ENCODE data around the gene EVI2B. TPM values are rescaled to one million over a fixed set of nuclear protein-coding genes. Genes with fewer than 3 reads are reported as not detected.

EVI2B gene
- total RNA-seq, 1 donor from 2014 or later: not detected

DNA sequence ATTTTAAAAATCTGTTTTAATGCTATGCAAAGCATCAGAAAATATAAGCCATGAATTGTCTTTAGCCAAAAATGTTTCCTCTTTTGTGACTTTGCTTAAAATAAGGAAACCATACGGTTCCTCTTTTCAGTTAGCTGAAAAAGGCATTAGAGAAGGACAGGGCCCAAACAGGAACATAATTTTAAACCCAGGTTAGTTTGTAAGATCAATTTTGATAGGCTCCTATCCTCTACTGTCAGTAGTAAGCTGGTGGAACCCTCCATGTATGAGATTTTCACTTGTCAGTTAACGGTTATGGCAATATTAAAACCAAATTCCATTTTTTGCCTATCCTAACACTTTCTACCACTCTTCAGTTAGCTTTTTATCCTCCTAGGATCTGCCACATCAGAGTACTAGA lies 4.3 kb downstream of the EVI2B start:
- H3K36me3 Mint-ChIP-seq: peaks cover 13% of the 10 kb centered on the region
- H3K4me3 Mint-ChIP-seq: no peak overlapping the region
- DNase-seq (ENCODE audit: low spot score in 2 of 2, unreplicated experiment in 2 of 2): no peak
- no peak overlapping the region for H3K27ac Mint-ChIP-seq
- H3K4me1 Mint-ChIP-seq: peaks cover 13% of the 10 kb centered on the region
- peaks cover 5% of the 10 kb centered on the region for H3K9me3 Mint-ChIP-seq
- H3K27me3 Mint-ChIP-seq (ENCODE audit: low read depth): no peaks in the 10 kb centered on the region
- TF ChIP-seq, protein P1, sequence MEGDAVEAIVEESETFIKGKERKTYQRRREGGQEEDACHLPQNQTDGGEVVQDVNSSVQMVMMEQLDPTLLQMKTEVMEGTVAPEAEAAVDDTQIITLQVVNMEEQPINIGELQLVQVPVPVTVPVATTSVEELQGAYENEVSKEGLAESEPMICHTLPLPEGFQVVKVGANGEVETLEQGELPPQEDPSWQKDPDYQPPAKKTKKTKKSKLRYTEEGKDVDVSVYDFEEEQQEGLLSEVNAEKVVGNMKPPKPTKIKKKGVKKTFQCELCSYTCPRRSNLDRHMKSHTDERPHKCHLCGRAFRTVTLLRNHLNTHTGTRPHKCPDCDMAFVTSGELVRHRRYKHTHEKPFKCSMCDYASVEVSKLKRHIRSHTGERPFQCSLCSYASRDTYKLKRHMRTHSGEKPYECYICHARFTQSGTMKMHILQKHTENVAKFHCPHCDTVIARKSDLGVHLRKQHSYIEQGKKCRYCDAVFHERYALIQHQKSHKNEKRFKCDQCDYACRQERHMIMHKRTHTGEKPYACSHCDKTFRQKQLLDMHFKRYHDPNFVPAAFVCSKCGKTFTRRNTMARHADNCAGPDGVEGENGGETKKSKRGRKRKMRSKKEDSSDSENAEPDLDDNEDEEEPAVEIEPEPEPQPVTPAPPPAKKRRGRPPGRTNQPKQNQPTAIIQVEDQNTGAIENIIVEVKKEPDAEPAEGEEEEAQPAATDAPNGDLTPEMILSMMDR (IDR thresholded peaks at IDR 0.05; ENCODE audit: unreplicated experiment): no peak

DNA sequence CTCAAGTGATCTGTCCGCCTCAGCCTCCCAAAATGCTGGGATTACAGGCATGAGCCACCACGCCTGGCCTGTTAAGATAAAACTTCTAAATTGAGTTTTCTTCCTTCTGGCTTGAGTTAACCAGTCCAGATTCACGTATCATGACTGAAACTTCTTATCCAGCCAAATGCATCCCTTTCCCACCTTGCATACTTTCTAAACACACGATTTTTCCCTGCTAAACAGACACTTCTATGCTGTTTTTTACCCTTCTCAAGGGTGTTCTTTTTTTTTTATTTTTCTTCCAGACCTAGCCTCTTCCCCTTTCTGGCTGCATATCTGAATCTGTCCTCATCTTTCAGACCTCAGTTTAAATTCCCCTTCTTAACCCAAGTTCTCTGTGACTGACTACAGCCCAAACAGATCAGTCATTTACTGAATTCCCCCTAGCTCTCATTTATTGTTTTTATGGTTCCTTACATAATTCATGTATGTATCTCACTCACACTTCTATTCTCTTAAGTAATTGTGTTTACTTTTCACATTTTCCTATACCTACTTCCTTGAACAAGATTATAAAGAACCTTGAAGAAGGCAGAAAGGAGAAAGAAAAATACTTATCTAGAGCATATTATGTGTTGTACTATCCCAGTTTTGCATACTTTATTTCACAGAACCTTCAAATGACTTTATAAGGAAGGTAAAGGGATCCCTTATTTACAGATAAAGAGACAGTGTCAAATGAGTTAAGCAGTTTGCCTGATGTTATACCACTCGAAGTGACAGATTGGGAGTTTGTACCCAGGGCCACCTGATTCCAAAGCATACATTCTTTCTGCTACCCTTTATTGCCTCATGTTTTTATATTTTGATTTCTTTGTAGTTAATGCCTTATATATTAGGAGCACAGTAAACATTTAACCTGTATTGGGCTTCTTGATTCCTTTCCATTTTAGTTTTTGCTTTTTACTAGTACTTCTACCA lies 5.2 kb downstream of the EVI2B start:
- peaks cover 17% of the 10 kb centered on the region for H3K36me3 Mint-ChIP-seq
- H3K9me3 Mint-ChIP-seq: peaks cover 9% of the 10 kb centered on the region
- no peak overlapping the region for H3K4me3 Mint-ChIP-seq
- H3K27me3 Mint-ChIP-seq (ENCODE audit: low read depth): no peaks in the 10 kb centered on the region
- peak overlapping the region; percentile 17 for H3K27ac Mint-ChIP-seq
- DNase-seq (ENCODE audit: low spot score in 2 of 2, unreplicated experiment in 2 of 2): no peak
- peaks cover 13% of the 10 kb centered on the region for H3K4me1 Mint-ChIP-seq
- TF ChIP-seq, protein P1 (IDR thresholded peaks at IDR 0.05; ENCODE audit: unreplicated experiment): no peak

DNA sequence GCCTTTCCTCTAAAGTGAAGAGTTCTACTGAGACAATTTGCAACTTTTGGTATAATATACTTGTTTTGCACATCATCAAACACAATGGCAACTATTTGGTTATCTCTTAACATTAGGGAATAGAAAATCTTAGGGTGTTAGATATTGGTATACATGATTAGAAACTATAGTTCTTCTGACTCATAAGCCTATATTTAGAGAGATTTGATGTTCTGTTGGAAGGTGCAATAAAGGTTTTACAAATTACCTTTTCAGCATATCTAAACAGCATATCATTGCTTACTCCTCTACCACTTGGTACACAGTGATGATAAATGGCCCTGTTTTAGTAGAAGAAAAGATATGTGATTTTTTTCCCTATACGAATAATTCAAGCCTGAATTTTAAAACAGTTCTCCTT lies 6.2 kb downstream of the EVI2B start:
- no peak for DNase-seq (ENCODE audit: low spot score in 2 of 2, unreplicated experiment in 2 of 2)
- peaks cover 13% of the 10 kb centered on the region for H3K4me1 Mint-ChIP-seq
- H3K4me3 Mint-ChIP-seq: no peak overlapping the region
- TF ChIP-seq, protein P1 (IDR thresholded peaks at IDR 0.05; ENCODE audit: unreplicated experiment): no peak
- H3K9me3 Mint-ChIP-seq: peaks cover 9% of the 10 kb centered on the region
- H3K27ac Mint-ChIP-seq: no peak overlapping the region
- H3K36me3 Mint-ChIP-seq: peaks cover 17% of the 10 kb centered on the region
- no peaks in the 10 kb centered on the region for H3K27me3 Mint-ChIP-seq (ENCODE audit: low read depth)

DNA sequence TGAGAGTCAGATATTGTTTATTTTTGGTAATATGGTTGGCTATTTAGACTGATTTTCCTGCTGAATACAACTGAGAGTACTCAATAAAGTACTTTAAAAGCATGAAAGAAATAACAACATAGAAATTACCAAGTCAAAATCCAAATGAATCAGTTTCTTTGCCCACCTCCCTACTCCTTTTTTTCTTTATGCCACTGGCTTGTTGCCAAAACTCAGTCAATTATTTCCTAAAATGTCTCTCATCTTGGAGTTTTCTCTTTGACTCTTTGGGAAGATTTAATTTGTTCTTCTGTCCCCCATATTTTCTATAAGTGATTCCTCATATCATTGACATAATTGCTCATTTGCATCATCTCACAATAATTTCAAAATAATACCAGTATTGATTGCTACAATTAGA lies 14.2 kb downstream of the EVI2B start:
- peaks cover 4% of the 10 kb centered on the region for H3K9me3 Mint-ChIP-seq
- H3K27ac Mint-ChIP-seq: no peak overlapping the region
- H3K4me3 Mint-ChIP-seq: no peak overlapping the region
- DNase-seq (ENCODE audit: low spot score in 2 of 2, unreplicated experiment in 2 of 2): no peak
- peaks cover 6% of the 10 kb centered on the region for H3K36me3 Mint-ChIP-seq
- H3K27me3 Mint-ChIP-seq (ENCODE audit: low read depth): no peaks in the 10 kb centered on the region
- H3K4me1 Mint-ChIP-seq: no peaks in the 10 kb centered on the region
- TF ChIP-seq, protein P1 (IDR thresholded peaks at IDR 0.05; ENCODE audit: unreplicated experiment): no peak

DNA sequence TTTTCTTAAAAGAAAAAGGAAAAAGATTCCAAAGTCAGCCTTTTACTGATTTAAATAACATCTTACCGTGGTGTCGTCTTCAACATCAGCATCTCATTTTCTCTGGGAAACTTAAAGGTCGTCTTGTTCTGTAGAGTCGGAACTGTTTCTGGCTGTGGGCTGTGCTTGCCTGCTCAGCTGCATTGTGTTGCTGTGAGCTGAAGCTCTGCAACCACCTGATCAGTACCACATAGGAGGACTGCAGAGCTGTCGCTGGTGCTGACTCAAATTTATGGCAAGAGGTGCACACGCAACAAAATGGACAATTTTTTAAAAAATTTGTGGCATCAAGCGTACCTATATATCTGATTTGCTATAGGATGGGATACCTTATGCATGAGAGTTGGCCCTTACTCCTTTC lies 16.8 kb downstream of the EVI2B start, which contains the start of gene OMG:
Gene OMG, minus strand, starts transcription at position 150 of the 400 bp plus-strand sequence. CDS start 908 bp downstream, outside the sequence.
- no peak within 1 kb of the TSS for H3K4me3 Mint-ChIP-seq
- DNase-seq (ENCODE audit: low spot score in 2 of 2, unreplicated experiment in 2 of 2): no peak
- no peak within 1 kb of the TSS for H3K27ac Mint-ChIP-seq
- TF ChIP-seq, protein P1 (IDR thresholded peaks at IDR 0.05; ENCODE audit: unreplicated experiment): no peak
- no peaks in the 10 kb centered on the region for H3K27me3 Mint-ChIP-seq (ENCODE audit: low read depth)
- peaks cover under 1% of the 10 kb centered on the region for H3K36me3 Mint-ChIP-seq
- H3K4me1 Mint-ChIP-seq: no peaks in the 10 kb centered on the region
- no peaks in the 10 kb centered on the region for H3K9me3 Mint-ChIP-seq
